SU-DHL-6 (cell line): Measurements from ENCODE around the gene HS3ST4.

Source experiments
- H2AFZ ChIP-seq: fragments of 200-600 bp; sonication (generic); 2 replicates; pipeline ENCODE4 v1.6.1; 2014; ENCODE audit warnings: low read depth, mild to moderate bottlenecking, moderate library complexity, mixed read lengths, antibody characterized with exemption, low read length; ENCODE audit not compliant: severe bottlenecking
- H3F3A ChIP-seq: fragments of 200-600 bp; shearing (Covaris generic); 2 replicates; pipeline ENCODE4 v1.6.0; 2016; ENCODE audit warnings: antibody characterized with exemption, mild to moderate bottlenecking; ENCODE audit not compliant: insufficient read depth
- H3K27ac ChIP-seq: fragments of 200-600 bp; sonication (generic); 2 replicates; pipeline ENCODE4 v1.5.1; 2016; ENCODE audit warnings: low read depth, mild to moderate bottlenecking, low read length, moderate library complexity, mixed read lengths
- H3K27me3 ChIP-seq: fragments of 200-600 bp; sonication (generic), shearing (Covaris generic); 2 replicates; pipeline ENCODE4 v1.6.0; 2014; ENCODE audit warnings: mild to moderate bottlenecking, low read length
- H3K36me3 ChIP-seq: fragments of 200-600 bp; sonication (generic); 2 replicates; pipeline ENCODE4 v1.6.1; 2014; ENCODE audit warnings: mild to moderate bottlenecking, low read length, mixed read lengths
- H3K4me2 ChIP-seq: fragments of 300-600, 200-600 bp; shearing (Covaris generic), sonication (generic); 2 replicates; pipeline ENCODE4 v1.6.0; 2014; ENCODE audit warnings: low read length, low read depth, mild to moderate bottlenecking; ENCODE audit not compliant: poor library complexity, severe bottlenecking
- H3K4me3 ChIP-seq: fragments of 200-600 bp; sonication (generic); 2 replicates; pipeline ENCODE4 v1.5.1; 2014; ENCODE audit warnings: antibody characterized with exemption, low read length, mild to moderate bottlenecking, mixed read lengths; ENCODE audit not compliant: insufficient read depth, poor library complexity, severe bottlenecking
- H3K79me2 ChIP-seq: fragments of 200-600 bp; sonication (generic); 2 replicates; pipeline ENCODE4 v1.6.1; 2014; ENCODE audit warnings: mild to moderate bottlenecking, low read length, moderate library complexity; ENCODE audit not compliant: insufficient read depth
- H3K9ac ChIP-seq: fragments of 200-600 bp; sonication (generic); 2 replicates; pipeline ENCODE4 v1.7.0; 2014; ENCODE audit warnings: mild to moderate bottlenecking, low read length
- H3K9me2 ChIP-seq: fragments of 200-600 bp; sonication (generic); replicated peaks from 2 replicates; pipeline ENCODE4 v1.6.1; 2014; ENCODE audit warnings: low read length; ENCODE audit not compliant: insufficient read depth
- H3K9me3 ChIP-seq: fragments of 200-600 bp; sonication (generic); 2 replicates; pipeline ENCODE4 v1.6.1; 2014; ENCODE audit warnings: low read length, mixed read lengths; ENCODE audit not compliant: insufficient read depth
- H4K20me1 ChIP-seq: fragments of 200-600 bp; sonication (generic); 2 replicates; pipeline ENCODE4 v1.6.1; 2014; ENCODE audit warnings: low read depth, mild to moderate bottlenecking, antibody characterized with exemption, low read length, moderate library complexity, mixed read lengths
- CTCF ChIP-seq: fragments of 200-600 bp; sonication (generic); IDR thresholded peaks from one replicate; pipeline ENCODE4 v1.5.1; 2017; ENCODE audit warnings: antibody characterized with exemption, mild to moderate bottlenecking, low read length, moderate library complexity; ENCODE audit not compliant: insufficient read depth, poor library complexity, severe bottlenecking
- EZH2phosphoT487 ChIP-seq: fragments of 200-600 bp; sonication (generic), shearing (Covaris generic); conservative IDR thresholded peaks from 2 replicates; pipeline ENCODE4 v1.6.1; 2018; ENCODE audit warnings: mild to moderate bottlenecking, antibody characterized with exemption, low read length, moderate library complexity, mixed read lengths

The HS3ST4 gene

GRCh38 chr16:26108836-26109505 lies 417.2 kb downstream of the HS3ST4 start:
- Histone ChIP-seq H3K9ac (no peak overlapping the region), H3K9me3 (no peaks in the 10 kb centered on the region), H3K79me2 (no peaks in the 10 kb centered on the region), H3K9me2 (no peaks in the 10 kb centered on the region), H3K4me2 (no peak overlapping the region), H3K4me3 (no peak overlapping the region), H3K27me3 (no peaks in the 10 kb centered on the region), H2AFZ (no peak overlapping the region), H3F3A (no peaks in the 10 kb centered on the region), H4K20me1 (no peaks in the 10 kb centered on the region), H3K27ac (no peak overlapping the region), H3K36me3 (no peaks in the 10 kb centered on the region)
- TF ChIP-seq CTCF (no peak), EZH2phosphoT487 (no peak)

GRCh38 chr16:26111900-26112299 lies 420.1 kb downstream of the HS3ST4 start:
- no peaks in the 10 kb centered on the region for H3K36me3 ChIP-seq

GRCh38 chr16:26118575-26118974 lies 426.8 kb downstream of the HS3ST4 start:
- TF ChIP-seq CTCF, result no peak
- no peak for TF ChIP-seq EZH2phosphoT487

More at GRCh38 chr16:26111900-26112299, 420.1 kb downstream of the HS3ST4 start:
- no peaks in the 10 kb centered on the region for H3K9me3 ChIP-seq
- no peaks in the 10 kb centered on the region for H3F3A ChIP-seq
- H3K4me3 ChIP-seq, result no peak overlapping the region
- H3K9me2 ChIP-seq, result no peaks in the 10 kb centered on the region
- H3K79me2 ChIP-seq, result no peaks in the 10 kb centered on the region
- H3K9ac ChIP-seq, result no peak overlapping the region
- H3K27me3 ChIP-seq, result no peaks in the 10 kb centered on the region
- TF ChIP-seq CTCF (no peak), EZH2phosphoT487 (no peak)
- no peak overlapping the region for H3K4me2 ChIP-seq
- H3K27ac ChIP-seq, result no peak overlapping the region
- H4K20me1 ChIP-seq, result no peaks in the 10 kb centered on the region
- no peak overlapping the region for H2AFZ ChIP-seq

More at GRCh38 chr16:26118575-26118974, 426.8 kb downstream of the HS3ST4 start:
- Histone ChIP-seq H3K79me2 (no peaks in the 10 kb centered on the region), H3K4me2 (no peak overlapping the region), H3K9me2 (no peaks in the 10 kb centered on the region), H3F3A (no peaks in the 10 kb centered on the region), H3K27ac (no peak overlapping the region), H3K36me3 (no peaks in the 10 kb centered on the region), H3K9ac (no peak overlapping the region), H3K9me3 (no peaks in the 10 kb centered on the region), H3K27me3 (no peaks in the 10 kb centered on the region), H3K4me3 (no peak overlapping the region), H2AFZ (no peak overlapping the region), H4K20me1 (no peaks in the 10 kb centered on the region)
